Natural killer cell treated with Interleukin-12 subunit alpha and Interleukin-12 subunit beta and Interleukin-15 and Interleukin-18, amount 100 ng/mL, for 72 hours (primary cell): Measurements from ENCODE around the gene RAB26. TPM values are rescaled to one million over a fixed set of nuclear protein-coding genes. Genes with fewer than 3 reads are reported as not detected.
"Not testable (repeated sequence)": the region's sequence is repeated elsewhere in the genome, so short reads cannot be mapped to it uniquely, and the experiment has no call there.

ENCODE experiments used
- ATAC-seq, 2 donors: fragments of 150-1000 bp; cut with Tn5 transposase in 1 of 2; sonication (Bioruptor Pico), chemical (Tn5 transposase) in 1 of 2; 2 replicates each; pipeline ENCODE4 v1.10.0; 2021
- DNase-seq: peaks from one replicate; pipeline ENCODE4 v3.0.0; 2022; ENCODE audit warnings: low spot score
- H3K27ac Mint-ChIP-seq, 2 donors: 1 replicate in 1 of 2; 2 replicates in 1 of 2; pipeline ENCODE4 v1.8.0; 2022; ENCODE audit warnings: mixed read lengths in 2 of 2, mild to moderate bottlenecking in 1 of 2, moderate library complexity in 1 of 2
- H3K27me3 Mint-ChIP-seq, 2 donors: 1 replicate in 1 of 2; 2 replicates in 1 of 2; pipeline ENCODE4 v1.8.0; 2022; ENCODE audit warnings: mixed read lengths in 2 of 2
- H3K36me3 Mint-ChIP-seq: one replicate; pipeline ENCODE4 v1.8.0; 2022; ENCODE audit warnings: mixed read lengths
- H3K4me1 Mint-ChIP-seq, 2 donors: 1 replicate in 1 of 2; 2 replicates in 1 of 2; pipeline ENCODE4 v1.8.0; 2022; ENCODE audit warnings: low read depth in 2 of 2, mixed read lengths in 2 of 2, mild to moderate bottlenecking in 1 of 2
- H3K4me3 Mint-ChIP-seq: one replicate; pipeline ENCODE4 v1.8.0; 2022; ENCODE audit warnings: mixed read lengths
- H3K9me3 Mint-ChIP-seq: 2 replicates; pipeline ENCODE4 v1.8.0; 2022; ENCODE audit warnings: mixed read lengths
- total RNA-seq, 2 donors: library from RNA; stranded (reverse); gene quantifications; one replicate each; pipeline ENCODE4 v1.2.3, GENCODE V29; 2022

RAB26 gene
- total RNA-seq, 2 donors from 2014 or later: 0.89 TPM; not detected in 1

DNA sequence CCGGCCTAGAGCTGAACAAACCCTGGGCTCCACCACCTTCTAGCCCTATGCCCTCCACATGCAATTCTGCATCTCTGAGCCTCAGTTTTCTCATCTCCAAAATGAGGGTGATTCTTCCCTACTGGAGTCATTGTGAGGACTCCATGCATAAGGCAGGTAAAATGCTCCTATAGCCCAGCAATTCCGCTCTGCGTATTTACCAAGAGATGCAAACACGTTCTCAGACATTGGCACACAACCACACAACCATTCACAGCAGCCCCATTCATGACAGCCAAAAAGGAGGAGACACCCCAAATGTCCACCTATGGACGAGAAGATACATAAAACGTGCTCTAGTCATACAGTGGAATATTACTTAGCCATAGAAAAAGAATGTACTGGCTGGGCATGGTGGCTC, 51.9 kb downstream of the RAB26 start:
- ATAC-seq (no peak), DNase-seq (no peak)
- Mint-ChIP-seq H3K27ac (no peak overlapping the region), H3K9me3 (no peaks in the 10 kb centered on the region), H3K27me3 (peaks cover 7 to 10% of the 10 kb centered on the region in 2 donors), H3K36me3 (no peaks in the 10 kb centered on the region), H3K4me1 (peaks cover 7 to 10% of the 10 kb centered on the region in 2 donors), H3K4me3 (no peak overlapping the region)

DNA sequence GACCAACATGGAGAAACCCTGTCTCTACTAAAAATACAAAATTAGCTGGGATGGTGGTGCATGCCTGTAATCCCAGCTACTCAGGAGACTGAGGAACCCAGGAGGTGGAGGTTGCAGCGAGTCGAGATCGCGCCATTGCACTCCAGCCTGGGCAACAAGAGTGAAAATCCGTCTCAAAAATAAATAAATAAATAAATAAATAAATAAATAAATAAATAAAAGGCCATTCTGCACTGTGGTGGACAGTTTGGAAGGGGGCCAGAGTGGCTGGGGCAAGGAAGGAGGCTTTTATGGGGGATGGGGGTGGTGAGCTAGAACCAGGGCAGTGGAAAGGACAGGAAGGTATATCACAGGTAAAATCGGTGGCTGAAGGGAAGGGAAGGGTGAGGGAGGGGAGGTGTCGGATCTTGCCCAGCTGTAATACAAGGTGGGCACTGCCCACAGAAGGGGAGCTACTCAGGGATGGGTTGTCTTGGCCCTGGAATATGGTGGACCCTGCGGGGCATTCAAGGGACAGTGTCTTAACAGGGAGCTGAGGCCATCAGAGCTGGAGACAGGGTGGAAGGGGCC, 54.8 kb downstream of the RAB26 start:
- not testable (repeated sequence) for ATAC-seq, DNase-seq, H3K36me3 Mint-ChIP-seq, H3K27me3 Mint-ChIP-seq, H3K9me3 Mint-ChIP-seq
- H3K4me3 Mint-ChIP-seq: peak overlapping the region; percentile 38
- H3K4me1 Mint-ChIP-seq: peaks cover 21% of the 10 kb centered on the region in 2 donors
- peak overlapping the region; percentile 56 to 71 for H3K27ac Mint-ChIP-seq

Other genes with a start within 250 kb of the RAB26 start
- gene HS3ST6, start 230.2 kb upstream of the RAB26 start, total RNA-seq: not detected
- gene MSRB1, start 205.4 kb upstream of the RAB26 start, total RNA-seq: 10 to 100 TPM; 24.3 to 24.7 TPM
- 1 to 10 TPM in 1 of 2 donors, not detected in 1; 1.5 TPM for gene RPL3L, start 193.9 kb upstream of the RAB26 start, total RNA-seq
- gene NDUFB10, start 189.1 kb upstream of the RAB26 start, total RNA-seq: 100 to 1,000 TPM in 1 of 2 donors, 10 to 100 TPM in 1; 95.0 to 103 TPM
- gene RPS2, start 183.8 kb upstream of the RAB26 start, total RNA-seq: 1,000 to 10,000 TPM; 2,056 to 2,952 TPM
- not detected for gene RNF151, start 181.8 kb upstream of the RAB26 start, total RNA-seq
- gene TBL3, start 176.6 kb upstream of the RAB26 start, total RNA-seq: 10 to 100 TPM; 39.3 to 78.3 TPM
- not detected for gene NOXO1, start 167.2 kb upstream of the RAB26 start, total RNA-seq
- gene GFER, start 164.4 kb upstream of the RAB26 start, total RNA-seq: 10 to 100 TPM; 31.9 to 41.7 TPM
- 10 to 100 TPM; 21.3 to 43.6 TPM for gene SYNGR3, start 158.7 kb upstream of the RAB26 start, total RNA-seq
- 100 to 1,000 TPM in 1 of 2 donors, 10 to 100 TPM in 1; 83.1 to 163 TPM for gene ZNF598, start 138.8 kb upstream of the RAB26 start, total RNA-seq
- 1 to 10 TPM; 1.5 to 3.5 TPM for gene NPW, start 128.8 kb upstream of the RAB26 start, total RNA-seq
- gene NHERF2, start 121.7 kb upstream of the RAB26 start, total RNA-seq: 1 to 10 TPM; 3.8 to 4.5 TPM
- 10 to 100 TPM; 12.6 to 40.9 TPM for gene NTHL1, start 100.8 kb upstream of the RAB26 start, total RNA-seq
- gene TSC2, start 100.6 kb upstream of the RAB26 start, total RNA-seq: 100 to 1,000 TPM; 106 to 155 TPM
- gene PKD1, start 12.7 kb upstream of the RAB26 start, total RNA-seq: 100 to 1,000 TPM in 1 of 2 donors, 10 to 100 TPM in 1; 66.4 to 145 TPM
- 10 to 100 TPM; 69.0 to 91.7 TPM for gene TRAF7, start 7.2 kb downstream of the RAB26 start, total RNA-seq
- under 1 TPM; 0.14 to 0.26 TPM for gene CASKIN1, start 48.0 kb downstream of the RAB26 start, total RNA-seq
- gene MLST8, start 56.8 kb downstream of the RAB26 start, total RNA-seq: 10 to 100 TPM; 31.2 to 68.9 TPM
- gene BRICD5, start 62.2 kb downstream of the RAB26 start, total RNA-seq: 10 to 100 TPM in 1 of 2 donors, 1 to 10 TPM in 1; 6.2 to 23.7 TPM
- gene PGP, start 66.2 kb downstream of the RAB26 start, total RNA-seq: 10 to 100 TPM; 18.8 to 39.8 TPM
- 10 to 100 TPM; 27.5 to 51.8 TPM for gene E4F1, start 75.0 kb downstream of the RAB26 start, total RNA-seq
- gene DNASE1L2, start 87.8 kb downstream of the RAB26 start, total RNA-seq: 1 to 10 TPM in 1 of 2 donors, under 1 TPM in 1; 0.88 to 3.5 TPM
- gene ECI1, start 103.0 kb downstream of the RAB26 start, total RNA-seq: 10 to 100 TPM; 29.1 to 51.1 TPM
- gene RNPS1, start 119.5 kb downstream of the RAB26 start, total RNA-seq: 100 to 1,000 TPM; 256 to 334 TPM
- gene ABCA3, start 192.1 kb downstream of the RAB26 start, total RNA-seq: 10 to 100 TPM in 1 of 2 donors, 1 to 10 TPM in 1; 7.3 to 14.9 TPM